NCI-H226 (cell line): ENCODE results near the gene SWT1.
"Not testable (repeated sequence)": the region's sequence is repeated elsewhere in the genome, so short reads cannot be mapped to it uniquely, and the experiment has no call there.

Source experiments
- DNase-seq: peaks from one replicate; pipeline ENCODE4 v3.0.0-alpha.2; 2015

Gene SWT1

GRCh38 chr1:185170291-185170848 is 13.4 kb downstream of the SWT1 start:
- DNase-seq, result peak; percentile 26

- no peak for DNase-seq
Measured at GRCh38 chr1:185193756-185194155, 36.8 kb downstream of the SWT1 start.

GRCh38 chr1:185198712-185199111 is 41.7 kb downstream of the SWT1 start:
- not testable (repeated sequence) for DNase-seq

- no peak for DNase-seq
Measured at GRCh38 chr1:185200889-185201288, 43.9 kb downstream of the SWT1 start.

GRCh38 chr1:185207170-185207569 is 50.2 kb downstream of the SWT1 start:
- no peak for DNase-seq

GRCh38 chr1:185207980-185208602 is 51.1 kb downstream of the SWT1 start:
- peak; percentile 31 for DNase-seq

- peak; percentile 94 for DNase-seq
Measured at GRCh38 chr1:185208626-185209180, 51.7 kb downstream of the SWT1 start.

GRCh38 chr1:185209357-185209756 is 52.4 kb downstream of the SWT1 start:
- not testable (repeated sequence) for DNase-seq

- no peak for DNase-seq
Measured at GRCh38 chr1:185213091-185213490, 56.1 kb downstream of the SWT1 start.

GRCh38 chr1:185215911-185216310 is 58.9 kb downstream of the SWT1 start:
- no peak for DNase-seq

GRCh38 chr1:185224132-185224531 is 67.2 kb downstream of the SWT1 start:
- DNase-seq, result no peak

- no peak for DNase-seq
Measured at GRCh38 chr1:185227161-185227560, 70.2 kb downstream of the SWT1 start.

GRCh38 chr1:185228979-185229378 is 72.0 kb downstream of the SWT1 start:
- DNase-seq, result no peak

GRCh38 chr1:185229981-185230380 is 73.0 kb downstream of the SWT1 start:
- no peak for DNase-seq

GRCh38 chr1:185232874-185233273 is 75.9 kb downstream of the SWT1 start:
- no peak for DNase-seq

- DNase-seq, result not testable (repeated sequence)
Measured at GRCh38 chr1:185234183-185234582, 77.2 kb downstream of the SWT1 start.

GRCh38 chr1:185237176-185237575 is 80.2 kb downstream of the SWT1 start:
- not testable (repeated sequence) for DNase-seq

GRCh38 chr1:185237661-185238060 is 80.7 kb downstream of the SWT1 start:
- DNase-seq, result no peak

- DNase-seq, result no peak
Measured at GRCh38 chr1:185238447-185238846, 81.5 kb downstream of the SWT1 start.

GRCh38 chr1:185239861-185240260 is 82.9 kb downstream of the SWT1 start:
- no peak for DNase-seq

GRCh38 chr1:185241127-185241526 is 84.2 kb downstream of the SWT1 start:
- DNase-seq, result peak; percentile 5

GRCh38 chr1:185244015-185244747 is 87.2 kb downstream of the SWT1 start:
- peak; percentile 73 for DNase-seq

GRCh38 chr1:185245466-185245865 is 88.5 kb downstream of the SWT1 start:
- DNase-seq, result peak; percentile 14

- DNase-seq, result no peak
Measured at GRCh38 chr1:185249563-185249962, 92.6 kb downstream of the SWT1 start.
